NT2/D1 (cell line): ENCODE data around the gene RBMS1.

Experiments used
- DNase-seq: peaks from one replicate; pipeline ENCODE4 v3.0.0-alpha.2; 2011; ENCODE audit warnings: low read depth, low spot score
- H3K27me3 ChIP-seq: 2 replicates; pipeline ENCODE4 v1.6.0; 2011; ENCODE audit warnings: mild to moderate bottlenecking; ENCODE audit not compliant: insufficient read length, insufficient read depth
- H3K36me3 ChIP-seq: 2 replicates; pipeline ENCODE4 v1.6.1; 2011; ENCODE audit warnings: mild to moderate bottlenecking, low read length, mixed read lengths; ENCODE audit not compliant: insufficient read depth, insufficient read length
- H3K4me1 ChIP-seq: 2 replicates; pipeline ENCODE4 v1.5.1; 2011; ENCODE audit not compliant: insufficient read depth, insufficient read length
- H3K4me3 ChIP-seq: 2 replicates; pipeline ENCODE4 v1.5.1; 2011; ENCODE audit warnings: low read depth; ENCODE audit not compliant: insufficient read length
- H3K9ac ChIP-seq: 2 replicates; pipeline ENCODE4 v1.6.0; 2011; ENCODE audit warnings: low read depth; ENCODE audit not compliant: insufficient read length
- H3K9me3 ChIP-seq: 2 replicates; pipeline ENCODE4 v1.5.1; 2011; ENCODE audit warnings: mild to moderate bottlenecking, low read length; ENCODE audit not compliant: insufficient read depth
- SUZ12 ChIP-seq: IDR thresholded peaks from 2 replicates; pipeline ENCODE4 v1.6.1; 2011; ENCODE audit not compliant: insufficient read length, insufficient read depth; ENCODE audit errors: extremely low read depth
- YY1 ChIP-seq: IDR thresholded peaks from 2 replicates; pipeline ENCODE4 v1.6.1; 2011; ENCODE audit not compliant: insufficient read length, insufficient read depth
- ZNF274 ChIP-seq: IDR thresholded peaks from 2 replicates; pipeline ENCODE4 v1.6.1; 2011; ENCODE audit warnings: mild to moderate bottlenecking, low read depth, low read length

The RBMS1 gene

GRCh38 chr2:160432633-160433032 lies 61.0 kb downstream of the RBMS1 start:
- TF ChIP-seq YY1 = no peak
- TF ChIP-seq ZNF274 = no peak
- no peak for TF ChIP-seq SUZ12
- Histone ChIP-seq H3K4me1 (no peaks in the 10 kb centered on the region), H3K27me3 (no peaks in the 10 kb centered on the region), H3K36me3 (peaks cover 5% of the 10 kb centered on the region), H3K9ac (no peak overlapping the region), H3K4me3 (no peak overlapping the region), H3K9me3 (peaks cover 15% of the 10 kb centered on the region)
- DNase-seq = no peak

- peaks cover 15% of the 10 kb centered on the region for H3K9me3 ChIP-seq
- no peak overlapping the region for H3K4me3 ChIP-seq
- no peaks in the 10 kb centered on the region for H3K4me1 ChIP-seq
- H3K9ac ChIP-seq = no peak overlapping the region
- H3K36me3 ChIP-seq = peaks cover 5% of the 10 kb centered on the region
- TF ChIP-seq SUZ12 = no peak
- TF ChIP-seq ZNF274 = no peak
- no peak for TF ChIP-seq YY1
- no peak for DNase-seq
- H3K27me3 ChIP-seq = no peaks in the 10 kb centered on the region
Measured at GRCh38 chr2:160431441-160431840, 62.2 kb downstream of the RBMS1 start.

- Histone ChIP-seq H3K4me1 (no peaks in the 10 kb centered on the region), H3K4me3 (no peak overlapping the region), H3K9ac (no peak overlapping the region), H3K36me3 (peaks cover 5% of the 10 kb centered on the region), H3K9me3 (peaks cover 15% of the 10 kb centered on the region), H3K27me3 (no peaks in the 10 kb centered on the region)
- TF ChIP-seq SUZ12 = no peak
- TF ChIP-seq YY1 = no peak
- no peak for TF ChIP-seq ZNF274
- no peak for DNase-seq
Measured at GRCh38 chr2:160430001-160430344, 63.6 kb downstream of the RBMS1 start.

GRCh38 chr2:160429248-160430000 lies 64.2 kb downstream of the RBMS1 start:
- Histone ChIP-seq H3K4me1 (no peaks in the 10 kb centered on the region), H3K9ac (no peak overlapping the region), H3K4me3 (no peak overlapping the region), H3K36me3 (peaks cover 5% of the 10 kb centered on the region), H3K9me3 (peaks cover 15% of the 10 kb centered on the region), H3K27me3 (no peaks in the 10 kb centered on the region)
- DNase-seq = no peak
- TF ChIP-seq SUZ12 = no peak
- no peak for TF ChIP-seq YY1
- no peak for TF ChIP-seq ZNF274

GRCh38 chr2:160428405-160428763 lies 65.2 kb downstream of the RBMS1 start:
- no peaks in the 10 kb centered on the region for H3K4me1 ChIP-seq
- TF ChIP-seq YY1 = no peak
- no peak for TF ChIP-seq SUZ12
- no peak for TF ChIP-seq ZNF274
- H3K9me3 ChIP-seq = peaks cover 15% of the 10 kb centered on the region
- no peak overlapping the region for H3K9ac ChIP-seq
- no peaks in the 10 kb centered on the region for H3K27me3 ChIP-seq
- H3K36me3 ChIP-seq = peaks cover 5% of the 10 kb centered on the region
- H3K4me3 ChIP-seq = no peak overlapping the region
- DNase-seq = no peak

- DNase-seq = no peak
- H3K4me1 ChIP-seq = no peaks in the 10 kb centered on the region
- H3K9ac ChIP-seq = no peak overlapping the region
- TF ChIP-seq ZNF274 = no peak
- TF ChIP-seq SUZ12 = no peak
- TF ChIP-seq YY1 = no peak
- peaks cover 5% of the 10 kb centered on the region for H3K36me3 ChIP-seq
- no peak overlapping the region for H3K4me3 ChIP-seq
- H3K27me3 ChIP-seq = no peaks in the 10 kb centered on the region
- peaks cover 15% of the 10 kb centered on the region for H3K9me3 ChIP-seq
Measured at GRCh38 chr2:160427629-160428404, 65.8 kb downstream of the RBMS1 start.

GRCh38 chr2:160426604-160427003 lies 67.0 kb downstream of the RBMS1 start:
- Histone ChIP-seq H3K4me3 (no peak overlapping the region), H3K36me3 (peaks cover 5% of the 10 kb centered on the region), H3K9me3 (peaks cover 15% of the 10 kb centered on the region), H3K9ac (no peak overlapping the region), H3K4me1 (no peaks in the 10 kb centered on the region), H3K27me3 (no peaks in the 10 kb centered on the region)
- no peak for DNase-seq
- TF ChIP-seq ZNF274 = no peak
- TF ChIP-seq YY1 = no peak
